SK-N-SH (cell line): Measurements from ENCODE around the gene GLS2. TPM values are rescaled to one million over a fixed set of nuclear protein-coding genes. Genes with fewer than 3 reads are reported as not detected.
"Not testable (repeated sequence)": the region's sequence is repeated elsewhere in the genome, so short reads cannot be mapped to it uniquely, and the experiment has no call there.

ENCODE experiments used
- CTCF ChIA-PET: fragments of 300-600, 350-600 bp; formaldehyde crosslinking; extraction: SDS; loops from one replicate; lab custom pipeline; 2021; lab: Yijun Ruan, JAX
- POLR2A ChIA-PET: fragments of 350-600 bp; sonication (Branson Sonifier 250); formaldehyde crosslinking; extraction: SDS; loops from one replicate; lab custom pipeline; 2020; ENCODE audit warnings: antibody characterized with exemption, inconsistent platforms; lab: Yijun Ruan, JAX
- DNase-seq: peaks from one replicate; pipeline ENCODE4 v3.0.0; 2012
- H2AFZ ChIP-seq: fragments of 200-600 bp; sonication (generic); 2 replicates; pipeline ENCODE4 v1.8.1; 2016; ENCODE audit warnings: antibody characterized with exemption, mild to moderate bottlenecking, low read depth
- H3F3A ChIP-seq: fragments of 200-600 bp; sonication (generic); replicated peaks from 2 replicates; pipeline ENCODE3; 2016; ENCODE audit warnings: antibody characterized with exemption, mild to moderate bottlenecking; ENCODE audit not compliant: insufficient read depth
- H3K27ac ChIP-seq, 2 experiments: fragments of 200-500 bp in 1 of 2; fragments of 200-600 bp in 1 of 2; sonication (Bioruptor generic) in 1 of 2; sonication (generic), shearing (Covaris generic) in 1 of 2; 2 replicates each; pipeline versions ENCODE4 v1.5.1 to v1.6.1; 2014 to 2016; ENCODE audit warnings: low read depth in 2 of 2, inconsistent platforms in 1 of 2, low read length in 1 of 2, mild to moderate bottlenecking in 1 of 2, mixed read lengths in 1 of 2
- H3K27me3 ChIP-seq: fragments of 200-600 bp; sonication (generic), shearing (Covaris generic); 2 replicates; pipeline ENCODE4 v1.6.1; 2016; ENCODE audit warnings: mixed run types; ENCODE audit not compliant: insufficient read depth
- H3K36me3 ChIP-seq, 2 experiments: fragments of 200-500 bp in 1 of 2; fragments of 200-600 bp in 1 of 2; sonication (Bioruptor generic) in 1 of 2; sonication (generic) in 1 of 2; replicated peaks in 1 of 2; 2 replicates each; pipeline versions ENCODE3 to v1.5.1; 2014 to 2016; ENCODE audit warnings: low read length in 1 of 2, mild to moderate bottlenecking in 1 of 2; ENCODE audit not compliant: insufficient read depth in 2 of 2, control insufficient read depth in 1 of 2
- H3K4me1 ChIP-seq, 2 experiments: fragments of 200-500 bp in 1 of 2; fragments of 200-600 bp in 1 of 2; sonication (Bioruptor generic) in 1 of 2; sonication (generic), shearing (Covaris generic) in 1 of 2; 2 replicates each; pipeline versions ENCODE4 v1.5.1 to v1.6.1; 2014 to 2016; ENCODE audit warnings: low read depth in 1 of 2, low read length in 1 of 2, mixed run types in 1 of 2; ENCODE audit not compliant: insufficient read depth in 2 of 2, control insufficient read depth in 1 of 2
- H3K4me2 ChIP-seq: fragments of 200-600 bp; sonication (generic), shearing (Covaris generic); 2 replicates; pipeline ENCODE4 v1.6.1; 2017; ENCODE audit warnings: mixed run types
- H3K4me3 ChIP-seq, 2 experiments: fragments of 200-500 bp in 1 of 2; fragments of 200-600 bp in 1 of 2; sonication (Bioruptor generic) in 1 of 2; sonication (generic), shearing (Covaris generic) in 1 of 2; 2 replicates each; pipeline versions ENCODE4 v1.5.1 to v1.8.1; 2014 to 2016; ENCODE audit warnings: low read depth in 2 of 2, inconsistent platforms in 1 of 2, low read length in 1 of 2, mild to moderate bottlenecking in 1 of 2, mixed read lengths in 1 of 2, moderate library complexity in 1 of 2
- H3K79me2 ChIP-seq: fragments of 200-600 bp; sonication (generic); 2 replicates; pipeline ENCODE4 v1.8.1; 2017; ENCODE audit warnings: mild to moderate bottlenecking; ENCODE audit not compliant: insufficient read depth
- H3K9ac ChIP-seq: fragments of 200-600 bp; sonication (generic); 2 replicates; pipeline ENCODE4 v1.6.1; 2017; ENCODE audit warnings: mixed run types
- H3K9me2 ChIP-seq: fragments of 200-600 bp; sonication (generic); 2 replicates; pipeline ENCODE4 v1.6.1; 2017; ENCODE audit warnings: mixed run types
- H3K9me3 ChIP-seq: fragments of 200-600 bp; sonication (generic); 2 replicates; pipeline ENCODE4 v1.6.1; 2017; ENCODE audit warnings: mixed run types, mild to moderate bottlenecking, moderate library complexity
- H4K20me1 ChIP-seq: fragments of 200-600 bp; sonication (generic); 2 replicates; pipeline ENCODE4 v1.6.1; 2017; ENCODE audit warnings: mild to moderate bottlenecking, mixed run types; ENCODE audit not compliant: insufficient read depth
- RAD21 ChIP-seq: IDR thresholded peaks from 2 replicates; pipeline ENCODE4 v1.6.1; 2012; ENCODE audit warnings: mild to moderate bottlenecking, low read length
- WGBS: methylation state at CpG from one replicate; pipeline ENCODE4 v1.1.6; 2017; ENCODE audit warnings: low lambda C conversion rate; 5-methylcytosine and 5-hydroxymethylcytosine counted together
- polyA plus RNA-seq, 3 experiments: library from polyadenylated mRNA; depleted of rRNA; stranded (reverse); fragments of >200 nt; gene quantifications; 2 replicates each; pipeline ENCODE4 v1.2.3, GENCODE V29; 2012

Gene GLS2
- polyA plus RNA-seq, 1 of the 3 experiments (the other 2 are of a cell fraction) = 2.1 TPM

DNA sequence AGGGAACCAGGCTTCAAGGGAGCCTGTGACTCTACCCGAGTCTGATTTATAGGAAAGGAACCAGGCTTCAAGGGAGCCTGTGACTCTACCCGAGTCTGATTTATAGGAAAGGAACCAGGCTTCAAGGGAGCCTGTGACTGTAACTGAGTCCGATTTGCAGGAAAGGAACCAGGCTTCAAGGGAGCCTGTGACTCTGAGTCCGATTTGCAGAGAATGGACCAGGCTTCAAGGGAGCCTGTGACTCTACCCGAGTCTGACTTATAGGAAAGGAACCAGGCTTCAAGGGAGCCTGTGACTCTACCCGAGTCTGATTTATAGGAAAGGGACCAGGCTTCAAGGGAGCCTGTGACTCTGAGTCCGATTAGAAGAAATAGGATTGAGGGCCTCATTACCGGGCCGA lies 11.5 kb upstream of the GLS2 start:
- H2AFZ ChIP-seq, H3K4me2 ChIP-seq, H3K9me3 ChIP-seq, H3K4me1 ChIP-seq, H3K4me3 ChIP-seq, H3K9me2 ChIP-seq, H3K9ac ChIP-seq, POLR2A ChIA-PET, H4K20me1 ChIP-seq, H3K27me3 ChIP-seq, DNase-seq, H3K27ac ChIP-seq, H3F3A ChIP-seq, H3K36me3 ChIP-seq, H3K79me2 ChIP-seq: not testable (repeated sequence)
- 91% methylated on average over 6 of the region's 9 CpGs for WGBS
- CTCF ChIA-PET = interaction anchor here (0.7 to 1.3 kb wide), 2 partner anchors 36 to 648 kb away, joined by 3 read pairs; no protein-coding TSS in a partner anchor

DNA sequence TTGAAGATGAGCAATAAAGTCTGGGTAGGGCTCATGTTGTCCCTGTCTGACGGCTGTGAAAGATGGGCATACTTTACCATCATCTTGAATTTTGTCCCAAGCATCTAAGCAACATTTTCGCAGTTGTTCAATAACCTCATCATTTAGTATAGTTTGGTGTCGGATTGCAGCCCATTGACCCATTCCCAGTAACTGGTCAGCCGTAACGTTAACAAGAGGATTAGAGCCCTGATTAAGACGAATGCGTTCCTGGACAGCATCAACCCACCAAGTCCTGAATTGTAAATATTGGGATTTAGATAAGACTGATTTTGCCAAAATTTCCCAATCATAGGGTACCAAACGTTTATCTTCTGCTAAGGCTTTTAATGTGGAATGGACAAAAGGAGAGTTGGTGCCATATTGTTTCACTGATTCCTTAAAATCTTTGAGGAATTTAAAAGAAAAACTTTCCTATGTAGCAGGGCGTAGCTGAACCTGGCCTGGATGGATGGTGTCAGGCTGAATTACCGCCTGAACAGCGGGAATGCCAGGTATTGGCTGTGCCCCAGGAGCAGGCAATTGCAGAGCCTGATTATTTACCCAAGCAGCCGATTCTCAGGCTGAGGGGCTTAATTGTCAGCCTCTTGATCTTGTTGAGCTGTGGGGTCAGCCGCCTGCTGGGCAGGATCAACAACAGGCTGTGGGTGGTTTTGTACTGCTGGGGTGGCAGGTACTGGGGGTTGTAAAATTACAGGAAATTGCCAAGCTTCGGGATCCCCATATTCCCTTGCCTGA lies 10.4 kb upstream of the GLS2 start:
- CTCF ChIA-PET, H3K9me2 ChIP-seq, H2AFZ ChIP-seq, H3K4me3 ChIP-seq, POLR2A ChIA-PET, H3K36me3 ChIP-seq, DNase-seq, H3F3A ChIP-seq, H4K20me1 ChIP-seq, H3K27ac ChIP-seq, H3K27me3 ChIP-seq, H3K79me2 ChIP-seq, H3K4me2 ChIP-seq, H3K9me3 ChIP-seq, H3K9ac ChIP-seq, H3K4me1 ChIP-seq: not testable (repeated sequence)
- 89% methylated on average over 14 of the region's 14 CpGs for WGBS

DNA sequence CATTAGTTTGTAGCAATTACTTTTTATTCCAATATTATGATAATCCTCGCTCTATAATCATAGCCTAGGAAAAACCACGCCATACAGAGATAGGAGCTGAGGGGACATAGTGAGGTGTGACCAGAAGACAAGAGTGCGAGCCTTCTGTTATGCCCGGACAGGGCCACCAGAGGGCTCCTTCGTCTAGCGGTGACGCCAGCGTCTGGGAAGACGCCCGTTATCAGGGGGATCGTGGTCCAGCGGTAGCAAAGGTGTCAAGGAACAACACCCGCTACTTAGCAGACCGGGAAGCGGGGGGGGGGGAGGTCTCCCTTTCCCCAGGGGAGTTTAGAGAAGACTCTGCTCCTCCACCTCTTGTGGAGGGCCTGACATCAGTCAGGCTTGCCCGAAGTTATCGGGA lies 8.7 kb upstream of the GLS2 start:
- H3K9ac ChIP-seq, DNase-seq, POLR2A ChIA-PET, H2AFZ ChIP-seq, H3K9me3 ChIP-seq, H3F3A ChIP-seq, H3K4me1 ChIP-seq, H3K27me3 ChIP-seq, H3K27ac ChIP-seq, H3K36me3 ChIP-seq, H3K4me2 ChIP-seq, H3K9me2 ChIP-seq, H4K20me1 ChIP-seq, H3K4me3 ChIP-seq, H3K79me2 ChIP-seq: not testable (repeated sequence)
- 22% methylated on average over 6 of the region's 17 CpGs for WGBS
- CTCF ChIA-PET = interaction anchor here (0.9 to 1.4 kb wide), 3 partner anchors 11 to 274 kb away, joined by 3 to 11 read pairs (median 3); no protein-coding TSS in a partner anchor
- TF ChIP-seq RAD21 = peak; percentile 20

DNA sequence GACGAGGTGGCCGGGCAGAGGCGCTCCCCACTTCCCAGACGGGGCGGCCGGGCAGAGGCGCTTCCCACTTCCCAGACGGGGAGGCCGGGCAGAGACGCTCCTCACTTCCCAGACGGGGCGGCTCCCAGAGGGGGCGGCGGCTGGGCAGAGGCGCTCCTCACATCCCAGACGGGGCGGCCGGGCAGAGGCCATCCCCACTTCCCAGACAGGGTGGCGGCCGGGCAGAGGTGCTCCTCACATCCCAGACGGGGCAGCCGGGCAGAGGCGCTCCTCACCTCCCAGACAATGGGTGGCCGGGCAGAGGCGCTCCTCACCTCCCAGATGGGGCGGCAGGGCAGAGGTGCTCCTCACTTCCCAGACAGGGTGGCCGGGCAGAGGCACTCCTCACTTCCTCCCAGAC lies 6.5 kb upstream of the GLS2 start:
- POLR2A ChIA-PET, CTCF ChIA-PET, H3K9me3 ChIP-seq, H3K79me2 ChIP-seq, H2AFZ ChIP-seq, H4K20me1 ChIP-seq, H3K36me3 ChIP-seq, H3K4me1 ChIP-seq, H3F3A ChIP-seq, H3K9ac ChIP-seq, H3K27ac ChIP-seq, H3K4me3 ChIP-seq, H3K9me2 ChIP-seq, DNase-seq, H3K4me2 ChIP-seq: not testable (repeated sequence)
- peaks cover 15% of the 10 kb centered on the region; the same call in 1 of the 2 replicates for H3K27me3 ChIP-seq
- WGBS = no CpG with 5 or more reads among the region's 27 CpGs

DNA sequence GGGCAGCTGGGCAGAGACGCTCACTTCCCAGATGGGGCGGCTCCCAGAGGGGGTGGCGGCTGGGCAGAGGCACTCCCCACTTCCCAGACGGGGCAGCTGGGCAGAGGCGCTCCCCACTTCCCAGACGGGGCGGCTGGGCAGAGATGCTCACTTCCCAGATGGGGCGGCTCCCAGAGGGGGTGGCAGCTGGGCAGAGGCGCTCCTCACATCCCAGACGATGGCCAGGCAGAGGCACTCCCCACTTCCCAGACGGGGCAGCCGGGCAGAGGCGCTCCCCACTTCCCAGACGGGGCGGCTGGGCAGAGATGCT lies 6.1 kb upstream of the GLS2 start:
- H3F3A ChIP-seq = not testable (repeated sequence)
- 81% methylated on average over 7 of the region's 15 CpGs for WGBS

DNA sequence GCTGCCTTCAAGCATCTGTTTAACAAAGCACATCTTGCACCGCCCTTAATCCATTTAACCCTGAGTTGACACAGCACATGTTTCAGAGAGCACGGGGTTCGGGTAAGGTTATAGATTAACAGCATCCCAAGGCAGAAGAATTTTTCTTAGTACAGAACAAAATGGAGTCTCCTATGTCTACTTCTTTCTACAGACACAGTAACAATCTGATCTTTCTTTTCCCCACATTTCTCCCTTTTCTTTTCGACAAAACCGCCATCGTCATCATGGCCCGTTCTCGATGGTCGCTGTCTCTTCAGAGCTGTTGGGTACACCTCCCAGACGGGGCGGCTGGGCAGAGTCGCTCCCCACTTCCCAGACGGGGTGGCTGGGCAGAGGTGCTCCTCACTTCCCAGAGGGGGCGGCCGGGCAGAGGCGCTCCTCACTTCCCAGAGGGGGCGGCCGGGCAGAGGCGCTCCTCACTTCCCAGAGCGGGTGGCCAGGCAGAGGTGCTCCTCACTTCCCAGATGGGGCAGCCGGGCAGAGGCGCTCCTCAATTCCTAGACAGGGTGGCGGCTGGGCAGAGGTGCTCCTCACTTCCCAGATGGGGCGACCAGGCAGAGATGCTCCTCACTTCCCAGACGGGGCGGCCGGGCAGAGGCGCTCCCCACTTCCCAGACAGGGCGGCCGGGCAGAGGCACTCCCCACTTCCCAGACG lies 5.6 kb upstream of the GLS2 start:
- H3K36me3 ChIP-seq, H3F3A ChIP-seq, H2AFZ ChIP-seq, H3K4me1 ChIP-seq, POLR2A ChIA-PET, DNase-seq, H3K79me2 ChIP-seq, H3K27ac ChIP-seq, H3K9ac ChIP-seq, H3K4me2 ChIP-seq, CTCF ChIA-PET, H3K4me3 ChIP-seq, H3K9me2 ChIP-seq, H3K9me3 ChIP-seq, H4K20me1 ChIP-seq: not testable (repeated sequence)
- H3K27me3 ChIP-seq = peaks cover 16% of the 10 kb centered on the region; the same call in 1 of the 2 replicates
- 65% methylated on average over 13 of the region's 31 CpGs for WGBS

More for the DNA sequence above, 6.1 kb upstream of the GLS2 start:
- DNase-seq, H2AFZ ChIP-seq, H3K4me3 ChIP-seq, POLR2A ChIA-PET, H3K4me1 ChIP-seq, H4K20me1 ChIP-seq, H3K4me2 ChIP-seq, CTCF ChIA-PET, H3K79me2 ChIP-seq, H3K9me2 ChIP-seq, H3K9me3 ChIP-seq, H3K36me3 ChIP-seq, H3K9ac ChIP-seq, H3K27ac ChIP-seq: not testable (repeated sequence)
- H3K27me3 ChIP-seq = peaks cover 16% of the 10 kb centered on the region; the same call in 1 of the 2 replicates
